Activated CD8-positive, alpha-beta memory T cell treated with anti-CD3 and anti-CD28 coated beads, Interleukin-2, amount 10 ng/mL, durations not matched to agents 7 days and 5 days (primary cell): Measurements from ENCODE around the gene ATP5F1B. TPM values are rescaled to one million over a fixed set of nuclear protein-coding genes. Genes with fewer than 3 reads are reported as not detected.
A peak's percentile ranks its signal among the peaks of the same experiment; 100 is the strongest.

Source experiments
- ATAC-seq: fragments of 150-1000 bp; cut with Tn5 transposase; one replicate; pipeline ENCODE4 v1.10.0; 2021; ENCODE audit warnings: moderate library complexity
- CTCF ChIA-PET: fragments of 350-600 bp; sonication (Branson Sonifier 250); formaldehyde crosslinking; loops from one replicate; lab custom pipeline; 2021; ENCODE audit warnings: antibody characterized with exemption; lab: Charles Lee
- DNase-seq: peaks from one replicate; pipeline ENCODE4 v3.0.0-alpha.2; 2020
- H3K27ac Mint-ChIP-seq: one replicate; pipeline ENCODE4 v1.8.0; 2021; ENCODE audit warnings: mild to moderate bottlenecking, mixed read lengths
- H3K27me3 Mint-ChIP-seq: one replicate; pipeline ENCODE4 v1.8.0; 2021; ENCODE audit warnings: mixed read lengths
- H3K36me3 Mint-ChIP-seq: one replicate; pipeline ENCODE4 v1.8.0; 2021; ENCODE audit warnings: mild to moderate bottlenecking, mixed read lengths
- H3K4me1 Mint-ChIP-seq: one replicate; pipeline ENCODE4 v1.8.0; 2021; ENCODE audit warnings: mixed read lengths
- H3K4me3 Mint-ChIP-seq: one replicate; pipeline ENCODE4 v1.8.0; 2021; ENCODE audit warnings: mild to moderate bottlenecking, moderate library complexity, mixed read lengths
- H3K9me3 Mint-ChIP-seq: one replicate; pipeline ENCODE4 v1.8.0; 2022; ENCODE audit warnings: low read depth, mixed read lengths
- total RNA-seq, 2 experiments: library from RNA; stranded (reverse); gene quantifications; one replicate each; pipeline ENCODE4 v1.2.3, GENCODE V29; 2021

The ATP5F1B gene
- total RNA-seq, 2 experiments from 2014 or later: 583 to 726 TPM

- no peaks in the 10 kb centered on the region for H3K27me3 Mint-ChIP-seq
- peaks cover 28% of the 10 kb centered on the region for H3K36me3 Mint-ChIP-seq
- peak overlapping the region; percentile 82 for H3K4me3 Mint-ChIP-seq
- no peaks in the 10 kb centered on the region for H3K9me3 Mint-ChIP-seq
- peaks cover 55% of the 10 kb centered on the region for H3K4me1 Mint-ChIP-seq
- ATAC-seq (peak; percentile 65), DNase-seq (peak; percentile 96)
- H3K27ac Mint-ChIP-seq: peak overlapping the region; percentile 87
- CTCF ChIA-PET: interaction anchor here (0.7 to 4.4 kb wide), 37 partner anchors 9 to 603 kb away, joined by 3 to 54 read pairs (median 5); partner anchors contain the start of genes ATP5F1B, GLS2, NACA and PAN2
These were observed 8.9 kb downstream of the ATP5F1B start for GRCh38 chr12:56636675-56637540.

- H3K9me3 Mint-ChIP-seq: no peaks in the 10 kb centered on the region
These were observed 9.7 kb downstream of the ATP5F1B start for GRCh38 chr12:56635806-56636674.

GRCh38 chr12:56634837-56635791, 10.7 kb downstream of the ATP5F1B start:
- Mint-ChIP-seq H3K36me3 (peaks cover 22% of the 10 kb centered on the region), H3K27ac (peak overlapping the region; percentile 87), H3K4me3 (peak overlapping the region; percentile 82), H3K9me3 (no peaks in the 10 kb centered on the region), H3K27me3 (no peaks in the 10 kb centered on the region), H3K4me1 (peaks cover 69% of the 10 kb centered on the region)
- CTCF ChIA-PET: interaction anchor here (0.6 to 4.4 kb wide), 24 partner anchors 12 to 605 kb away, joined by 3 to 54 read pairs (median 5); partner anchors contain the start of genes ATP5F1B, NACA, PRIM1 and RBMS2
- DNase-seq: peak; percentile 82
- ATAC-seq: peak; percentile 46

More at GRCh38 chr12:56635806-56636674, 9.7 kb downstream of the ATP5F1B start:
- no peaks in the 10 kb centered on the region for H3K27me3 Mint-ChIP-seq
- peak overlapping the region; percentile 87 for H3K27ac Mint-ChIP-seq
- CTCF ChIA-PET: interaction anchor here (0.6 to 4.4 kb wide), 43 partner anchors 8 to 604 kb away, joined by 3 to 54 read pairs (median 4); partner anchors contain the start of genes ATP5F1B, GLS2, NACA and PAN2
- peaks cover 26% of the 10 kb centered on the region for H3K36me3 Mint-ChIP-seq
- peaks cover 60% of the 10 kb centered on the region for H3K4me1 Mint-ChIP-seq
- ATAC-seq (peak; percentile 74), DNase-seq (peak; percentile 95)
- peak overlapping the region; percentile 82 for H3K4me3 Mint-ChIP-seq

- ATAC-seq: no peak
- H3K9me3 Mint-ChIP-seq: no peaks in the 10 kb centered on the region
- peaks cover 18% of the 10 kb centered on the region for H3K36me3 Mint-ChIP-seq
- H3K27ac Mint-ChIP-seq: peak overlapping the region; percentile 77
- H3K27me3 Mint-ChIP-seq: no peaks in the 10 kb centered on the region
- CTCF ChIA-PET: interaction anchor here (1.0 to 4.4 kb wide), 8 partner anchors 12 to 122 kb away, joined by 3 to 54 read pairs (median 15); partner anchors contain the start of genes ATP5F1B and RBMS2
- H3K4me3 Mint-ChIP-seq: peak overlapping the region; percentile 82
- DNase-seq: peak; percentile 46
- H3K4me1 Mint-ChIP-seq: peaks cover 65% of the 10 kb centered on the region
These were observed 11.4 kb downstream of the ATP5F1B start for GRCh38 chr12:56634242-56634836.

- H3K4me1 Mint-ChIP-seq: peaks cover 62% of the 10 kb centered on the region
- ATAC-seq (no peak), DNase-seq (no peak)
- H3K36me3 Mint-ChIP-seq: peaks cover 18% of the 10 kb centered on the region
- CTCF ChIA-PET: interaction anchor here (1.0 to 4.4 kb wide), 4 partner anchors 11 to 119 kb away, joined by 5 to 54 read pairs (median 20); partner anchors contain the start of genes ATP5F1B and RBMS2
- H3K4me3 Mint-ChIP-seq: peak overlapping the region; percentile 82
- peak overlapping the region; percentile 77 for H3K27ac Mint-ChIP-seq
- no peaks in the 10 kb centered on the region for H3K9me3 Mint-ChIP-seq
- no peaks in the 10 kb centered on the region for H3K27me3 Mint-ChIP-seq
These were observed 12.1 kb downstream of the ATP5F1B start for GRCh38 chr12:56633468-56634241.

GRCh38 chr12:56632701-56633467, 12.9 kb downstream of the ATP5F1B start:
- CTCF ChIA-PET: interaction anchor here (1.1 kb wide), 1 partner anchor 119 kb away, joined by 3 read pairs; no protein-coding TSS in a partner anchor
- Mint-ChIP-seq H3K27ac (peak overlapping the region; percentile 81), H3K9me3 (no peaks in the 10 kb centered on the region), H3K4me1 (peaks cover 64% of the 10 kb centered on the region), H3K36me3 (peaks cover 15% of the 10 kb centered on the region), H3K27me3 (no peaks in the 10 kb centered on the region), H3K4me3 (peak overlapping the region; percentile 55)
- ATAC-seq (no peak), DNase-seq (no peak)

- ATAC-seq: peak; percentile 22
- Mint-ChIP-seq H3K27ac (peak overlapping the region; percentile 81), H3K4me3 (peak overlapping the region; percentile 55), H3K4me1 (peaks cover 63% of the 10 kb centered on the region), H3K27me3 (no peaks in the 10 kb centered on the region), H3K36me3 (peaks cover 12% of the 10 kb centered on the region), H3K9me3 (no peaks in the 10 kb centered on the region)
- CTCF ChIA-PET: interaction anchor here (1.1 kb wide), 1 partner anchor 118 kb away, joined by 3 read pairs; no protein-coding TSS in a partner anchor
- DNase-seq: peak; percentile 81
These were observed 13.7 kb downstream of the ATP5F1B start for GRCh38 chr12:56631790-56632700.

GRCh38 chr12:56630180-56630632, 15.6 kb downstream of the ATP5F1B start, which contains the start of gene BAZ2A:
TSS of gene BAZ2A (minus strand) at chr12:56630326. CDS start at chr12:56617530, 12,796 bp downstream.
- ATAC-seq (peak; percentile 77), DNase-seq (peak; percentile 94)
- Mint-ChIP-seq H3K4me1 (peaks cover 70% of the 10 kb centered on the region), H3K27me3 (no peaks in the 10 kb centered on the region), H3K4me3 (peak within 1 kb of the TSS; percentile 92), H3K27ac (peak within 1 kb of the TSS; percentile 93), H3K9me3 (no peaks in the 10 kb centered on the region), H3K36me3 (peaks cover 25% of the 10 kb centered on the region)
- CTCF ChIA-PET: interaction anchor here (0.6 to 2.3 kb wide), 4 partner anchors 15 to 97 kb away, joined by 3 to 8 read pairs (median 5); partner anchors contain the start of gene ATP5F1B

GRCh38 chr12:56629459-56630179, 16.2 kb downstream of the ATP5F1B start:
- H3K9me3 Mint-ChIP-seq: no peaks in the 10 kb centered on the region
- no peaks in the 10 kb centered on the region for H3K27me3 Mint-ChIP-seq
- H3K36me3 Mint-ChIP-seq: peaks cover 25% of the 10 kb centered on the region
- peak overlapping the region; percentile 93 for H3K27ac Mint-ChIP-seq
- peak; percentile 14 for ATAC-seq
- CTCF ChIA-PET: interaction anchor here (0.6 to 3.6 kb wide), 12 partner anchors 7 to 501 kb away, joined by 3 to 21 read pairs (median 5); partner anchors contain the start of genes ATP5F1B, ESYT1 and NACA
- H3K4me1 Mint-ChIP-seq: peaks cover 71% of the 10 kb centered on the region
- peak; percentile 67 for DNase-seq
- peak overlapping the region; percentile 92 for H3K4me3 Mint-ChIP-seq
